NCI-H748 (cell line): ENCODE measurements around the gene RXFP3.

ENCODE experiments used
- DNase-seq: peaks from one replicate; lab custom pipeline; 2025; ENCODE audit not compliant: unreplicated experiment; lab: John Stamatoyannopoulos, UW

The RXFP3 gene

GRCh38 chr5:33980030-33980429 is 43.8 kb downstream of the RXFP3 start:
- no peak for DNase-seq

- DNase-seq: no peak
Measured at GRCh38 chr5:33981408-33982162, 45.4 kb downstream of the RXFP3 start.

- DNase-seq: no peak
Measured at GRCh38 chr5:33984178-33984577, 48.0 kb downstream of the RXFP3 start.

GRCh38 chr5:33984671-33985124 is 48.5 kb downstream of the RXFP3 start, which contains the start of gene SLC45A2:
SLC45A2 (minus strand) TSS chr5:33984693; CDS start chr5:33984583, 110 bp downstream.
- DNase-seq: no peak

GRCh38 chr5:33985447-33985846 is 49.3 kb downstream of the RXFP3 start:
- no peak for DNase-seq
